ENCODE results near the gene ZNF311.
A peak's percentile ranks its signal among the peaks of the same experiment; 100 is the strongest.

The ZNF311 gene

DNA sequence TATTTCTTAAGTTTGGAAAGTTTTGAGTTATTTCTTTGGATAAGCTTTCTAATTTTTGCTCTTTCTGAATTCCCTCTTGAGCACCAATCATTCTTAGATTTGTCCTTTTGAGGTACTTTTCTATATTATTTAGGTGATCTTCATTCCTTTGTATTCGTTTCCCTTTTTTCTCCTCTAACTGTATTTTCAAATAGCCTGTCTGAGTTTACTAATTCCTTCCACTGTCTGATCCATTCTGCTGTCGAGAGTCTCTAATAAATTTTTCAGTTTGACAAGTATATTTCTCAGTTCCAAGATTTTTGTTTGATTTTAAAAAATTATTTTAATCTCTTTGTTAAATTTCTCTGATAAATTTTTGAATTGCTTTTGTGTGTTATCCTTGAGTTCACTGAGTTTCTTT, 16.3 kb upstream of the ZNF311 start:
- no peak for DNase-seq (ENCODE audit: extremely low spot score)
- no peak for TF ChIP-seq CTCF (IDR thresholded peaks at IDR 0.05; ENCODE audit: control extremely low read depth, extremely low read depth, low read depth, missing control alignments)
- CTCF ChIA-PET = interaction anchor here (2.8 kb wide), 1 partner anchor 184 kb away, joined by 12 read pairs; no protein-coding TSS in a partner anchor
- POLR2A ChIA-PET = no interaction called here

DNA sequence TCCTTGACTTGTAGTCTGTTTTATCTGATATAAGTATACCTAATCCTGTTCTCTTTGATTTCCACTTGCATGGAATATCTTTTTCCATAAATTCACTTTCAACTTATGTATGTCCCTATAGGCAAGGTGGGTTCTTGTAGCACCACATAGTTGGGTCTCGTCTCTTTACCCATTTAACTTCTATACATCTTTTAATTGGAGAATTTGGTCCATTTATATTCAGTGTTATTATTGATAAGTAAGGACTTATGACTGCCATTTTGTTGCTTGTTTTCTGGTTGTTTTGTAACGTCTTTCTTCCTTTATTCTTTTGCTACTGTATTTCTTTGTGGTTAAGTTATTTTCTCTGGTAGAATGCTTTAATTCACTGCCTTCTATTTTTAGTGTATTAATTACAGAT, 14.5 kb upstream of the ZNF311 start:
- ChIA-PET CTCF (interaction anchor here (1.2 to 2.8 kb wide), 2 partner anchors 11 to 182 kb away, joined by 4 to 12 read pairs; no protein-coding TSS in a partner anchor), POLR2A (no interaction called here)
- DNase-seq (ENCODE audit: extremely low spot score) = no peak
- no peak for TF ChIP-seq CTCF (IDR thresholded peaks at IDR 0.05; ENCODE audit: control extremely low read depth, extremely low read depth, low read depth, missing control alignments)

GRCh38 chr6:29017428-29017802, 12.3 kb upstream of the ZNF311 start:
- TF ChIP-seq CTCF (IDR thresholded peaks at IDR 0.05; ENCODE audit: control extremely low read depth, extremely low read depth, low read depth, missing control alignments) = no peak
- ChIA-PET POLR2A (no interaction called here), CTCF (interaction anchor here (1.2 to 6.3 kb wide), 2 partner anchors 177 to 1059 kb away, joined by 3 to 79 read pairs; no protein-coding TSS in a partner anchor)
- DNase-seq (ENCODE audit: extremely low spot score) = no peak

- ChIA-PET POLR2A (no interaction called here), CTCF (interaction anchor here (0.6 to 6.3 kb wide), 31 partner anchors 10 to 1058 kb away, joined by 3 to 79 read pairs (median 4); partner anchors contain the start of genes TRIM27 and ZNF311)
- peak; percentile 73 for DNase-seq (ENCODE audit: extremely low spot score)
- TF ChIP-seq CTCF (IDR thresholded peaks at IDR 0.05; ENCODE audit: control extremely low read depth, extremely low read depth, low read depth, missing control alignments) = peak; percentile 89
Observed at GRCh38 chr6:29016559-29017427, 11.7 kb upstream of the ZNF311 start.

DNA sequence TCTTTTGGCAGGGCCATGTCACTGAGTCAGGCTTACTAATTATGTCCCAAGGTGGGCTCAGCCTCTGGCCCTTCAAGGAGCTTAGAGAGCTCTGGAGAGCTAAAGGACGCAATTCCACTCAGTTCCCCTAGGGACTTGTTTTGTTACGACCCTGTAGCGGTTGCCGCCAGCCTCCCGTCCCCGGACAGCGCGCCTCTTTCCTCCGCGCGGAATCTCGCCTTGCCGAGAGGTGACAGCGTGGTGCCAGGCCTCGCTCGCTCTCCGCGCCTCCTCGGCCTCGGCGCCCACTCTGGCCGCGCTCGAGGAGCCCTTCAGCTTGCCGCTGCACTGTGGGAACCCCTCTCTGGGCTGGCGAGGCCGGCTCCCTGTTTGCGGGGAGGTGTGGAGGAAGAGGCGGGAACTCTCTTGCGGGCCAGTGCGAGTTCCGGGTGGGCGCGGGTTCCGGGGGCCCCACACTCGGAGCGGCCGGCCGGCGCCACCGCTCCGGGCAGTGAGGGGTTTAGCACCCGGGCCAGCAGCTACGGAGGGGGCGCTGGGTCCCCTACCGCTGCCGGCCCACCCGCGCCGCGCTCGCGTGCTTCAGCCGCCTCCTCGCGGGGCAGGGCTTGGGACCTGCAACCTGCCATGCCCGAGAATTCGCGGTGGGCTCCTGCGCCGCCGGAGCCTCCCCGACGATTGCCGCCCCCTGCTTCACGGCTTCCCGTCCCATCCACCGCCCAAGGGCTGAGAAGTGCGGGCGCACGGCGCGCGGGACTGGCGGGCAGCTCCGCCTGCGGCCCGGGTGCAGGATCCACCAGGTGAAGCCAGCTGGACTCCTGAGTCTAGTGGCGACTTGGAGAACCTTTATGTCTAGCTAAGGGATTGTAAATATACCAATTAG, 9.9 kb upstream of the ZNF311 start:
- ChIA-PET POLR2A (no interaction called here), CTCF (interaction anchor here (0.7 to 6.3 kb wide), 12 partner anchors 15 to 638 kb away, joined by 3 to 79 read pairs (median 6); no protein-coding TSS in a partner anchor)
- no peak for TF ChIP-seq CTCF (IDR thresholded peaks at IDR 0.05; ENCODE audit: control extremely low read depth, extremely low read depth, low read depth, missing control alignments)
- DNase-seq (ENCODE audit: extremely low spot score) = no peak

DNA sequence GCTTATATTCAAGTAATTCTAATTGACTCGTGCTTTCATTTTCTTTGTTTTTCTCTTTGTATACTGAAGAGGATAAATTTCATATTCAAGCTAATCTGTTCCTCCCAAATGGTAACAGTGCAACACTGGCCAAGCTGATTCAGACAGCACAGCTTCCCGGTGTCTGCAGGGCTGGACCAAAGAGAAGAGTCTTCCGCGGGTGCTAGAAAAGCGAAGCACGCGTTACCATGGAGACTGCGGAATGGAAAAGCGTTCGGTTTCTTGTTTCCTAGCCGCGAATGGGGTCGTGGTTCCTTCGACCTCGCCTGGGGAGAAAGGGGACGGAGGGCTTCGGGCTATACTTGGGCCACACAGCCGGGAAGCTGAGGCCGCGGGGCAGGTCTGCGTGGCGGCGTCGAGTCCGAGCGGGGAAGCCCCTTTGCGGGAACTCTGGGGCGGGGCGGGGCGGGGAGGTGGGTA, 6.2 kb upstream of the ZNF311 start:
- ChIA-PET POLR2A (no interaction called here), CTCF (interaction anchor here (1.1 to 3.1 kb wide), 5 partner anchors 9 to 185 kb away, joined by 4 to 14 read pairs (median 4); no protein-coding TSS in a partner anchor)
- peak; percentile 32 for DNase-seq (ENCODE audit: extremely low spot score)
- TF ChIP-seq CTCF (IDR thresholded peaks at IDR 0.05; ENCODE audit: control extremely low read depth, extremely low read depth, low read depth, missing control alignments) = no peak

Measured in GM10248 (cell line).